Smooth muscle cell (in vitro differentiated cells): ENCODE data around the gene MORN3. TPM values are rescaled to one million over a fixed set of nuclear protein-coding genes. Genes with fewer than 3 reads are reported as not detected.

Experiments used
- DNase-seq: peaks from one replicate; lab custom pipeline; 2025; ENCODE audit not compliant: unreplicated experiment; lab: John Stamatoyannopoulos, UW
- H2AFZ ChIP-seq: fragments of 200-600 bp; sonication (generic); 2 replicates; pipeline ENCODE4 v1.6.0; 2016; ENCODE audit warnings: antibody characterized with exemption, low read depth, mild to moderate bottlenecking
- H3F3A ChIP-seq: fragments of 200-600 bp; sonication (generic); 2 replicates; pipeline ENCODE4 v1.6.0; 2017; ENCODE audit warnings: antibody characterized with exemption, low read depth
- H3K27ac ChIP-seq: fragments of 200-600 bp; sonication (generic); 2 replicates; pipeline ENCODE4 v1.5.1; 2016; ENCODE audit warnings: low read depth, mild to moderate bottlenecking
- H3K27me3 ChIP-seq: fragments of 200-600 bp; sonication (generic); 2 replicates; pipeline ENCODE4 v1.6.1; 2016; ENCODE audit warnings: low read depth, mild to moderate bottlenecking
- H3K36me3 ChIP-seq: fragments of 200-600 bp; sonication (generic); 2 replicates; pipeline ENCODE4 v1.5.1; 2016; ENCODE audit warnings: low read depth
- H3K4me1 ChIP-seq: fragments of 200-600 bp; sonication (generic); 2 replicates; pipeline ENCODE4 v1.5.1; 2016; ENCODE audit warnings: low read depth
- H3K4me2 ChIP-seq: fragments of 200-600 bp; sonication (generic); 2 replicates; pipeline ENCODE4 v1.6.0; 2016; ENCODE audit warnings: mild to moderate bottlenecking
- H3K4me3 ChIP-seq: fragments of 200-600 bp; sonication (generic); 2 replicates; pipeline ENCODE4 v1.5.1; 2016; ENCODE audit warnings: mild to moderate bottlenecking
- H3K79me2 ChIP-seq: fragments of 200-600 bp; sonication (generic); 2 replicates; pipeline ENCODE4 v1.6.0; 2016; ENCODE audit warnings: low read depth, mild to moderate bottlenecking
- H3K9ac ChIP-seq: fragments of 200-600 bp; sonication (generic); 2 replicates; pipeline ENCODE4 v1.6.0; 2016; ENCODE audit warnings: low read depth
- H3K9me3 ChIP-seq: fragments of 200-600 bp; sonication (generic); replicated peaks from 2 replicates; pipeline ENCODE4 v1.5.1; 2016; ENCODE audit warnings: low read depth
- H4K20me1 ChIP-seq: fragments of 200-600 bp; sonication (generic); 2 replicates; pipeline ENCODE4 v1.6.0; 2016; ENCODE audit warnings: low read depth
- CTCF ChIP-seq: fragments of 200-600 bp; sonication (generic); IDR thresholded peaks from 2 replicates; pipeline ENCODE4 v1.5.1; 2017; ENCODE audit warnings: borderline replicate concordance, mild to moderate bottlenecking, antibody characterized with exemption; ENCODE audit not compliant: insufficient read depth, poor library complexity, severe bottlenecking
- WGBS: methylation state at CpG from one replicate; pipeline ENCODE4 v1.1.7; 2016; ENCODE audit warnings: low lambda C conversion rate; 5-methylcytosine and 5-hydroxymethylcytosine counted together
- polyA plus RNA-seq: library from polyadenylated mRNA; unstranded; fragments of >200 nt; fragmentation: Nextera tagmentation; extraction: Ambion mirVana; gene quantifications from 2 replicates; pipeline ENCODE4 v1.2.1, GENCODE V29; 2016
- small RNA-seq: library from RNA; depleted of rRNA; stranded (forward); fragments of <200 nt; gene quantifications from one replicate; pipeline ENCODE3, GENCODE V24; 2014
- total RNA-seq: library from RNA; depleted of rRNA; stranded (reverse); fragments of >200 nt; gene quantifications from 2 replicates; pipeline ENCODE4 v1.2.3, GENCODE V29; 2014

MORN3 gene
- total and polyA plus RNA-seq, 2 experiments from 2014 or later, result 0.18 to 2.0 TPM

- Histone ChIP-seq H3K4me3 (no peak overlapping the region), H3F3A (no peaks in the 10 kb centered on the region), H3K9me3 (no peaks in the 10 kb centered on the region), H2AFZ (no peak overlapping the region), H3K4me2 (no peak overlapping the region), H3K27ac (no peak overlapping the region), H3K79me2 (no peaks in the 10 kb centered on the region), H3K36me3 (no peaks in the 10 kb centered on the region), H3K9ac (no peak overlapping the region), H3K4me1 (no peaks in the 10 kb centered on the region), H4K20me1 (no peaks in the 10 kb centered on the region), H3K27me3 (no peaks in the 10 kb centered on the region)
- no peak for TF ChIP-seq CTCF
- WGBS, result 96% methylated on average over 6 of the region's 6 CpGs
- DNase-seq, result no peak
Measured at GRCh38 chr12:121602766-121603165, 66.7 kb downstream of the MORN3 start.

GRCh38 chr12:121600702-121601336 is 68.6 kb downstream of the MORN3 start:
- H4K20me1 ChIP-seq, result no peaks in the 10 kb centered on the region
- no peak for DNase-seq
- 90% methylated on average over 6 of the region's 6 CpGs for WGBS
- no peaks in the 10 kb centered on the region for H3K4me1 ChIP-seq
- no peaks in the 10 kb centered on the region for H3K9me3 ChIP-seq
- no peaks in the 10 kb centered on the region for H3F3A ChIP-seq
- H3K9ac ChIP-seq, result no peak overlapping the region
- H3K27ac ChIP-seq, result no peak overlapping the region
- H3K4me3 ChIP-seq, result no peak overlapping the region
- H3K36me3 ChIP-seq, result no peaks in the 10 kb centered on the region
- no peak overlapping the region for H3K4me2 ChIP-seq
- no peaks in the 10 kb centered on the region for H3K27me3 ChIP-seq
- TF ChIP-seq CTCF, result no peak
- no peak overlapping the region for H2AFZ ChIP-seq
- H3K79me2 ChIP-seq, result no peaks in the 10 kb centered on the region

Small RNAs within 50 kb of the gene (small RNA-seq; reads per million reads assigned to genes)
- 0.08 reads per million for gene RNU6-1004P

Other genes starting within 250 kb of the MORN3 start
- 19.9 and 34.9 TPM in 2 replicates for gene KDM2B, start 88.6 kb downstream of the MORN3 start, total RNA-seq
- 16.3 and 22.6 TPM in 2 replicates for gene KDM2B, start 88.6 kb downstream of the MORN3 start, polyA plus RNA-seq
- gene ORAI1, start 43.1 kb downstream of the MORN3 start, total RNA-seq, result 5.4 and 5.5 TPM in 2 replicates
- gene ORAI1, start 43.1 kb downstream of the MORN3 start, polyA plus RNA-seq, result 23.4 and 24.0 TPM in 2 replicates
- gene TMEM120B, start 43.1 kb upstream of the MORN3 start, total RNA-seq, result 5.3 and 6.9 TPM in 2 replicates
- gene TMEM120B, start 43.1 kb upstream of the MORN3 start, polyA plus RNA-seq, result 7.6 and 7.7 TPM in 2 replicates
- gene RHOF, start 124.0 kb upstream of the MORN3 start, total RNA-seq, result 12.7 and 25.9 TPM in 2 replicates
- gene RHOF, start 124.0 kb upstream of the MORN3 start, polyA plus RNA-seq, result 13.8 and 15.3 TPM in 2 replicates
- 2.7 and 4.2 TPM in 2 replicates for gene SETD1B, start 134.4 kb upstream of the MORN3 start, total RNA-seq
- 1.9 and 2.9 TPM in 2 replicates for gene SETD1B, start 134.4 kb upstream of the MORN3 start, polyA plus RNA-seq
- gene HPD, start 189.2 kb upstream of the MORN3 start, total RNA-seq, result not detected in 2 replicates
- gene HPD, start 189.2 kb upstream of the MORN3 start, polyA plus RNA-seq, result 0.53 TPM in 1 of 2 replicates, not detected in the other
- 33.9 and 42.4 TPM in 2 replicates for gene PSMD9, start 219.1 kb upstream of the MORN3 start, total RNA-seq
- gene PSMD9, start 219.1 kb upstream of the MORN3 start, polyA plus RNA-seq, result 87.3 and 87.7 TPM in 2 replicates
- 5.0 and 8.6 TPM in 2 replicates for gene CFAP251, start 248.9 kb upstream of the MORN3 start, total RNA-seq
- gene CFAP251, start 248.9 kb upstream of the MORN3 start, polyA plus RNA-seq, result 1.2 and 7.1 TPM in 2 replicates